ENCODE results near the gene SHISA9.
"Not testable (repeated sequence)": the region's sequence is repeated elsewhere in the genome, so short reads cannot be mapped to it uniquely, and the experiment has no call there.

The SHISA9 gene

DNA sequence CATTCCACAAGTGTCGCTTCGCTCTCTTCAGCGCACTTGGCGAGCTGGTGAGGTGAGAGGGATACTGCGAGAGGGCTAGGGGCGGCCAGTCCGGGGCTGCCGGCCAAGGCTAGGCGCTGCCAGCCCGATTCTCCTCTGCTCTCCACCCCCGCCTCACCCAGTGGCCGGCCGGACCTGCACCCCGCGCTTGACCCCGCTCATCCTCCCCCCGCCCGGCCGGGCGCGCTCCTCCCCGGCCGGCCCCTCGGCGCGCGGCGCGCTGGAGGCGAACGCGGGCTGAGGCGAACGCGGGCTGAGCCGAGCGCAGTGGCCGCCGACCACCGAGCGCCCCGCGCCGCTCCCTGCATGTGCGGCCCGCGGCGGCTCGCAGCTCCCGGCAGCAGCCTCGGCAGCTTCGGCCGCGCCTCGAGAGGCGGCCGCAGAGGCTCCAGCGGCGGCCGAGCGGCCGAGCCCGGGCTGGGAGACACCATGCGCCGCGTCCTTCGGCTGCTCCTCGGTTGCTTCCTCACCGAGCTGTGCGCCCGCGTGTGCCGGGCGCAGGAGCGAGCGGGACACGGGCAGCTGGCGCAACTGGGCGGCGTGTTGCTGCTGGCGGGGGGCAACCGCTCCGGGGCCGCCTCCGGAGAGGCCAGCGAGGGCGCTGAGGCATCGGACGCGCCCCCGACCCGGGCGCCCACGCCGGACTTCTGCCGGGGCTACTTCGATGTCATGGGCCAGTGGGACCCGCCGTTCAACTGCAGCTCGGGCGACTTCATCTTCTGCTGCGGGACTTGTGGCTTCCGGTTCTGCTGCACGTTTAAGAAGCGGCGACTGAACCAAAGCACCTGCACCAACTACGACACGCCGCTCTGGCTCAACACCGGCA lies at the start of gene SHISA9:
SHISA9 (plus strand) TSS at position 2 of the 865 bp plus-strand sequence.
- no peak within 1 kb of the TSS for H3K27ac ChIP-seq
- H3K4me3 ChIP-seq = peak within 1 kb of the TSS; percentile 62
- no peak for DNase-seq (ENCODE audit: low spot score)
- TF ChIP-seq, protein P1, sequence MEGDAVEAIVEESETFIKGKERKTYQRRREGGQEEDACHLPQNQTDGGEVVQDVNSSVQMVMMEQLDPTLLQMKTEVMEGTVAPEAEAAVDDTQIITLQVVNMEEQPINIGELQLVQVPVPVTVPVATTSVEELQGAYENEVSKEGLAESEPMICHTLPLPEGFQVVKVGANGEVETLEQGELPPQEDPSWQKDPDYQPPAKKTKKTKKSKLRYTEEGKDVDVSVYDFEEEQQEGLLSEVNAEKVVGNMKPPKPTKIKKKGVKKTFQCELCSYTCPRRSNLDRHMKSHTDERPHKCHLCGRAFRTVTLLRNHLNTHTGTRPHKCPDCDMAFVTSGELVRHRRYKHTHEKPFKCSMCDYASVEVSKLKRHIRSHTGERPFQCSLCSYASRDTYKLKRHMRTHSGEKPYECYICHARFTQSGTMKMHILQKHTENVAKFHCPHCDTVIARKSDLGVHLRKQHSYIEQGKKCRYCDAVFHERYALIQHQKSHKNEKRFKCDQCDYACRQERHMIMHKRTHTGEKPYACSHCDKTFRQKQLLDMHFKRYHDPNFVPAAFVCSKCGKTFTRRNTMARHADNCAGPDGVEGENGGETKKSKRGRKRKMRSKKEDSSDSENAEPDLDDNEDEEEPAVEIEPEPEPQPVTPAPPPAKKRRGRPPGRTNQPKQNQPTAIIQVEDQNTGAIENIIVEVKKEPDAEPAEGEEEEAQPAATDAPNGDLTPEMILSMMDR (IDR thresholded peaks at IDR 0.05) = no peak

DNA sequence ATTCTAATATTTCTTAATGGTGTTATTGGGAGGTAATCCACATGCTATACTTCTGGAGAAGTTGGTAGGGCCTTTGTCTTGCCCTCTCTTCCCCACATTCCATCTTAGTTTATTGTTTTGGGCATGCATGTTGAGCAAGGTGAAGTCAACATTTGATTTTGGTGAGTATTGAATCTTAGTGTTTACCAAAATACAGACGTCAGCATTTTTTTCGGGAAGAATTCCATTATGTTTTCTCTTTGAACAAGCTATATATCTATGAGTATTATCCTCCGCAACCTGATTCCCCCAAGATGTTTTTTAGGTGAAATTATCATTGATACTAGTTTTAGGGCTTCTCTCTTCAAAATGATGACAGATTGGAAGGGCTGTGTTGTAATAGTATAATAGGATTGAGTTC lies 47.4 kb upstream of the SHISA9 start:
- no peak for DNase-seq (ENCODE audit: low spot score)
- H3K4me3 ChIP-seq = no peak overlapping the region
- TF ChIP-seq, protein P1 (IDR thresholded peaks at IDR 0.05) = no peak
- H3K27ac ChIP-seq = no peak overlapping the region

DNA sequence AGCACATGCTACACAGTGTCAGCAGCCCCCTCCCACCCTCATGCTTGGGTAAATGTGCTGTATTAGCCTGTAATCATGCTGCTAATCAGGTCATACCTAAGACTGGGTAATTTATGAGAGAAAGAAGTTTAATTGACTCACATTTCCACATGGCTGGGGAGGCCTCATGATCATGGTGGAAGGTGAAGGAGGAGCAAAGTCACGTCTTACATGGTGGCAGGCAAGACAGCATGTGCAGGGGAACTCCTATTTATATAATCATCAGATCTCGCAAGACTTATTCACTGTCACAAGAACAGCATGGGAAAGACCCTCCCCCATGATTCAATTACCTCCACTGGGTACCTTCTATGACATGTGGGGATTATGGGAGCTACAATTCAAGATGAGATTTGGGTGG lies 44.0 kb upstream of the SHISA9 start:
- not testable (repeated sequence) for DNase-seq (ENCODE audit: low spot score); H3K4me3 ChIP-seq; H3K27ac ChIP-seq

DNA sequence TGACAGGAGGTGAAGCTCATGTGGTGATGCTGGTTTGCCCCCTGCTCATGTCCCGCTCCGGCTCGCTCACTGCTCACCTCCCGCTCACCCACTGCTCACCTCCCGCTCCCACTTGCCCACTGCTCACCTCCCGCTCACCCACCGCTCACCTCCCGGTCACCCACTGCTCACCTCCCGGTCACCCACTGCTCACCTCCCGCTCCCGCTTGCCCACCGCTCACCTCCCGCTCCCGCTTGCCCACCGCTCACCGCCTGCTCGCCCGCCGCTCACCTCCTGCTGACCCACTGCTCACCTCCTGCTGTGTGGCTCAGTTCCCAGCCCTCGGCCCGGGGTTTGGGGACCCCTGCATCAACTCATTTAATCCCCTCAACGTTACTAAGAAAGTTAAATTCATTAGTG lies 39.1 kb upstream of the SHISA9 start:
- TF ChIP-seq, protein P1 (IDR thresholded peaks at IDR 0.05) = no peak
- no peak for DNase-seq (ENCODE audit: low spot score)
- no peak overlapping the region for H3K4me3 ChIP-seq
- no peak overlapping the region for H3K27ac ChIP-seq

DNA sequence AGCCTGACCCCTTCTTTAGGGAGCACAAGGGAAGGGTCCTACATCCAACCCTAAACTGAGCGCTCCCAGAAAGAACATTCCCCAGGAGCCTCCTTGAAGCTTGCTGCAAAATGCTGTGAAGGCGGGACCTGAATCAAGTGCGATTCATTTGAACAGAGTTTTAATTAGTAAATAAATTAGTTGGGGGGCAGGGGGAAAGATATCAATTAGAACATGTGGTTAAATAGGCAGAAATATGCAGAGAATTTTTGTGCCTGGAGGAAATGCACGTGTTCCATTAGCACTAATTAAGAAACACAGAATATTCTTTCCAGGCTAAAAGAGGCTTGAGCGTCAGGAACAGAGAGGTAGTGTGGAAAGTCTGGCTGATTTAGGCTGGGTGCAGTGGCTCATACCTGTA lies 38.5 kb upstream of the SHISA9 start:
- no peak for DNase-seq (ENCODE audit: low spot score)
- no peak overlapping the region for H3K4me3 ChIP-seq
- TF ChIP-seq, protein P1 (IDR thresholded peaks at IDR 0.05) = no peak
- H3K27ac ChIP-seq = no peak overlapping the region

DNA sequence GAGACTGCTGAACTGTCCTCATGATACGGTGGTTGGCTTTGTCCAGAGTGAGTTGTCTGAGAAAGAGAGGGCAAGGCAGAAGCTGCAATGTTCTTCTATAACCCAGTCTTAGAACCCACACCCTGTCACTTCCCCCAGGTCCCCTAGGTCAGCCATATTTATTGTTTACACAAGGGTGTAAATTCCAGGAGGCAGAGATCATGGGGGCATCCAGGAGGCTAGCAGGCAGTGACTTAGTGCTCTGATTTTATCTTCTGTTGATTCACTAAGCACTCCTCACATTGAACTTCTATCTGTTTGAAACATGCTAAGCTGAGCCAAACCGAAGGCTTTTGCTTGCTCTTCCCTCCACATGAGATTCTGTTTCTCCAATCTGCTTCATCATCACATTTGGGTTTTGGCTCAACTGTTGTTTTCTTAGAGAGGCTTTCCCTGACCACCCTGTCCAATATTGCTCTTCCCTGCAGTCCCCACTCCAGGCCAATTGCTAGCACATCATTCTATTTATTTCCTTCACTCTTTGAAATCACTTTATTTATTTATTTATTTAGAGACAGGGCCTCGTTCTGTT lies 34.3 kb upstream of the SHISA9 start:
- no peak overlapping the region for H3K4me3 ChIP-seq
- no peak for DNase-seq (ENCODE audit: low spot score)
- no peak overlapping the region for H3K27ac ChIP-seq
- TF ChIP-seq, protein P1 (IDR thresholded peaks at IDR 0.05) = no peak

GRCh38 chr16:12868169-12868568 lies 33.2 kb upstream of the SHISA9 start:
- no peak for DNase-seq (ENCODE audit: low spot score)
- Histone ChIP-seq H3K27ac (no peak overlapping the region), H3K4me3 (no peak overlapping the region)
- TF ChIP-seq, protein P1 (IDR thresholded peaks at IDR 0.05) = no peak
